ENCODE data around the gene KIF3A.

DNA sequence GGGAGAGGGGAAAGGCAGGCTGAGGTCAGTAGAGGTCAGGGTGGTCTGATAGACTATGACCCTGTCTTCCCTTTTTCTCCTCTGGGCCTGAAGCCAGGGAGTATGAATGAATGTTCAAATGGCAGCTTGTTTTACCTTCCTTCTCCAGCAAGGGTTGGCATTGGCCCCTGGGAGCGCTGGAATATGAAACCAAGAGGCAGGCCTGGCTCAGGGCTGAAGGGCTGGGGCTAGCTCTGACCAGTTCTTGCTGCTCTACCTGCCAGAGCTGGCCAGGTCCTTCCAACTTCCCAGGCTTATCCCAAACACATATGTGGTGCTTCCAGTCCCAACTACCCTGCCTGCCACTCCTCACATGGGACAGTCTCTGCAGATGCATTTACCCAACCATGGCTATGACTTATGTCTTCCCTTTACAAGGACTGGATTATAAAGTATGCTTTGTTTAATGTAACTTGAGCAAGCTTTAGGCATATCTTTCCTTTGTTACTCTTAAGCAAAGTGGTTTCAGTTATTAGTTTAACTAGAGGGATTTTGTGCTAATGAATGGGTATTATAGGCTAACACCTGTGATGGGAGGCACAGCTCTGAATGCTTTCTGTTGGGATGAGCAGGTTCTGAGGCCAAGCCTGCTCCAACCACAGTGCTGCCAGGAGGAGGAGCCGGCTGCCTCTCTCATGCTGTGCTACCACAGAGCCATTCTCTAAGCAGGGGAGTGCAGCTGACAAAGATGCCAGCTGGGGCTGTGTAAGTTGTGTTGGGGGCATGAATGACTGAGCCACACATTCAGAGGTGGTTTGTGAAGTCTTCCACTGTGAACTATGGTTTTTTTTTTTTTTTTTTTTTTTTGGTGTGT, 16.0 kb upstream of the KIF3A start:
- TF ChIP-seq POLR2A (IDR thresholded peaks at IDR 0.05; ENCODE audit: low read length) = no peak
- TF ChIP-seq GATA1 (IDR thresholded peaks at IDR 0.05; ENCODE audit: low read depth, low read length) = no peak

Data from erythroblast (primary cell).